DOHH2 (cell line): Measurements from ENCODE around the gene SPON1.
A peak's percentile ranks its signal among the peaks of the same experiment; 100 is the strongest.

ENCODE experiments used
- H3F3A ChIP-seq: fragments of 200-600 bp; sonication (generic), shearing (Covaris generic); 2 replicates; pipeline ENCODE4 v1.6.0; 2016; ENCODE audit warnings: antibody characterized with exemption, mild to moderate bottlenecking; ENCODE audit not compliant: control insufficient read depth, insufficient read depth
- H3K27ac ChIP-seq: fragments of 200-600 bp; sonication (generic); 2 replicates; pipeline ENCODE4 v1.5.1; 2014; ENCODE audit warnings: low read depth, mild to moderate bottlenecking, low read length, moderate library complexity
- H3K27me3 ChIP-seq: fragments of 200-600 bp; sonication (generic); 2 replicates; pipeline ENCODE4 v1.6.1; 2014; ENCODE audit warnings: mild to moderate bottlenecking, low read length, mixed read lengths; ENCODE audit not compliant: control insufficient read depth
- H3K36me3 ChIP-seq: fragments of 200-600 bp; sonication (generic); 2 replicates; pipeline ENCODE4 v1.6.1; 2014; ENCODE audit warnings: mild to moderate bottlenecking, low read length, moderate library complexity, mixed read lengths; ENCODE audit not compliant: control insufficient read depth
- H3K4me1 ChIP-seq: fragments of 200-600 bp; sonication (generic); 2 replicates; pipeline ENCODE4 v1.6.1; 2014; ENCODE audit warnings: mild to moderate bottlenecking, low read length, mixed read lengths; ENCODE audit not compliant: control insufficient read depth
- H3K4me2 ChIP-seq: fragments of 200-600 bp; sonication (generic); 2 replicates; pipeline ENCODE4 v1.6.0; 2014; ENCODE audit warnings: mild to moderate bottlenecking, low read length, moderate library complexity
- H3K4me3 ChIP-seq: fragments of 200-600 bp; sonication (generic); 2 replicates; pipeline ENCODE4 v1.5.1; 2014; ENCODE audit warnings: mild to moderate bottlenecking, low read length, mixed read lengths
- H3K79me2 ChIP-seq: fragments of 200-600 bp; sonication (generic); 2 replicates; pipeline ENCODE4 v1.6.1; 2014; ENCODE audit warnings: mild to moderate bottlenecking, low read length, mixed read lengths; ENCODE audit not compliant: control insufficient read depth
- H3K9me2 ChIP-seq: fragments of 200-600 bp; sonication (generic); replicated peaks from 2 replicates; pipeline ENCODE4 v1.6.1; 2014; ENCODE audit warnings: mild to moderate bottlenecking, low read length, mixed read lengths; ENCODE audit not compliant: control insufficient read depth
- H3K9me3 ChIP-seq: fragments of 200-600 bp; sonication (generic); 2 replicates; pipeline ENCODE4 v1.6.1; 2014; ENCODE audit warnings: antibody characterized with exemption, low read length, mixed read lengths; ENCODE audit not compliant: control insufficient read depth, insufficient read depth
- H4K20me1 ChIP-seq: fragments of 200-600 bp; sonication (generic); 2 replicates; pipeline ENCODE4 v1.6.0; 2014; ENCODE audit warnings: low read depth, mild to moderate bottlenecking, antibody characterized with exemption, low read length, moderate library complexity; ENCODE audit not compliant: control insufficient read depth, insufficient read depth
- CTCF ChIP-seq: fragments of 200-600 bp; sonication (generic); IDR thresholded peaks from one replicate; pipeline ENCODE4 v1.5.1; 2014; ENCODE audit warnings: antibody characterized with exemption, mild to moderate bottlenecking, low read depth, low read length; ENCODE audit not compliant: poor library complexity, severe bottlenecking
- EZH2phosphoT487 ChIP-seq: fragments of 200-600 bp; sonication (generic); IDR thresholded peaks from 2 replicates; pipeline ENCODE4 v1.6.1; 2017; ENCODE audit warnings: borderline replicate concordance, mild to moderate bottlenecking, antibody characterized with exemption, low read length, moderate library complexity, mixed read lengths

Gene SPON1

GRCh38 chr11:14073849-14074476 is 111.4 kb downstream of the SPON1 start:
- Histone ChIP-seq H3K4me1 (peaks cover 26% of the 10 kb centered on the region), H3K4me2 (no peak overlapping the region)

GRCh38 chr11:14075118-14076078 is 112.9 kb downstream of the SPON1 start:
- Histone ChIP-seq H3K36me3 (no peaks in the 10 kb centered on the region), H3K9me3 (no peaks in the 10 kb centered on the region)

More at GRCh38 chr11:14073849-14074476, 111.4 kb downstream of the SPON1 start:
- H3K36me3 ChIP-seq: no peaks in the 10 kb centered on the region
- no peak overlapping the region for H3K27ac ChIP-seq
- H3K9me3 ChIP-seq: no peaks in the 10 kb centered on the region
- no peaks in the 10 kb centered on the region for H3K9me2 ChIP-seq
- H3K27me3 ChIP-seq: no peaks in the 10 kb centered on the region
- H3K4me3 ChIP-seq: no peak overlapping the region
- no peaks in the 10 kb centered on the region for H3F3A ChIP-seq
- no peaks in the 10 kb centered on the region for H3K79me2 ChIP-seq
- TF ChIP-seq EZH2phosphoT487 (no peak), CTCF (no peak)
- no peaks in the 10 kb centered on the region for H4K20me1 ChIP-seq

GRCh38 chr11:14079011-14079410 is 116.5 kb downstream of the SPON1 start:
- no peak for TF ChIP-seq CTCF
- no peak for TF ChIP-seq EZH2phosphoT487
- Histone ChIP-seq H3K9me3 (no peaks in the 10 kb centered on the region), H3F3A (no peaks in the 10 kb centered on the region), H3K4me1 (peaks cover 36% of the 10 kb centered on the region), H3K79me2 (no peaks in the 10 kb centered on the region), H3K9me2 (no peaks in the 10 kb centered on the region), H3K36me3 (no peaks in the 10 kb centered on the region), H3K27ac (peak overlapping the region; percentile 50), H3K4me2 (peak overlapping the region; percentile 69), H3K4me3 (peak overlapping the region; percentile 53), H3K27me3 (0 out of 2 replicates have a peak, but pooled peaks cover 2% of the 10 kb centered on the region), H4K20me1 (no peaks in the 10 kb centered on the region)

More at GRCh38 chr11:14075118-14076078, 112.9 kb downstream of the SPON1 start:
- H3F3A ChIP-seq: no peaks in the 10 kb centered on the region
- no peak overlapping the region for H3K4me3 ChIP-seq
- peaks cover 36% of the 10 kb centered on the region for H3K4me1 ChIP-seq
- H3K27ac ChIP-seq: no peak overlapping the region
- no peak overlapping the region for H3K4me2 ChIP-seq
- no peaks in the 10 kb centered on the region for H3K9me2 ChIP-seq
- no peaks in the 10 kb centered on the region for H4K20me1 ChIP-seq
- TF ChIP-seq CTCF (no peak), EZH2phosphoT487 (no peak)
- no peaks in the 10 kb centered on the region for H3K27me3 ChIP-seq
- no peaks in the 10 kb centered on the region for H3K79me2 ChIP-seq
